WTC11 (cell line): ENCODE data around the gene TRAP1. TPM values are rescaled to one million over a fixed set of nuclear protein-coding genes. Genes with fewer than 3 reads are reported as not detected.

ENCODE experiments used
- ATAC-seq: fragments of 200-7000 bp; cut with Tn5 transposase; 2 replicates; pipeline ENCODE4 v1.10.0; 2021; ENCODE audit warnings: mild to moderate bottlenecking, moderate library complexity
- CTCF ChIA-PET: fragments of 300-600 bp; sonication (Branson Sonifier 250); formaldehyde crosslinking; loops from one replicate; lab custom pipeline; 2021; ENCODE audit warnings: antibody characterized with exemption; lab: Charles Lee
- POLR2A ChIA-PET: fragments of 350-600 bp; sonication (Branson Sonifier 250); formaldehyde crosslinking; loops from one replicate; lab custom pipeline; 2021; ENCODE audit warnings: antibody characterized with exemption; lab: Charles Lee
- DNase-seq: peaks from one replicate; pipeline ENCODE4 v3.0.0; 2021; ENCODE audit warnings: low spot score
- H3K27ac Mint-ChIP-seq: 2 replicates; pipeline ENCODE4 v1.8.0; 2021; ENCODE audit warnings: mixed read lengths
- H3K27me3 Mint-ChIP-seq: 2 replicates; pipeline ENCODE4 v1.8.0; 2021; ENCODE audit warnings: low read depth, mild to moderate bottlenecking, moderate library complexity, mixed read lengths
- H3K36me3 Mint-ChIP-seq: 2 replicates; pipeline ENCODE4 v1.8.0; 2021; ENCODE audit warnings: mixed read lengths
- H3K4me1 Mint-ChIP-seq: 2 replicates; pipeline ENCODE4 v1.8.0; 2022; ENCODE audit warnings: mixed read lengths
- H3K4me3 Mint-ChIP-seq: 2 replicates; pipeline ENCODE4 v1.8.0; 2021; ENCODE audit warnings: mild to moderate bottlenecking, moderate library complexity, mixed read lengths
- H3K9me3 Mint-ChIP-seq: 2 replicates; pipeline ENCODE4 v1.8.0; 2021; ENCODE audit warnings: mixed read lengths
- ATF6 ChIP-seq: sonication (generic); formaldehyde crosslinking; IDR thresholded peaks from 2 replicates; pipeline ENCODE4 v1.8.1; 2023; ENCODE audit warnings: mild to moderate bottlenecking, missing genetic modification reagents
- ELF4 ChIP-seq: sonication (generic); formaldehyde crosslinking; IDR thresholded peaks from 2 replicates; pipeline ENCODE4 v1.8.1; 2022; ENCODE audit warnings: low read depth, mild to moderate bottlenecking, moderate library complexity, missing genetic modification reagents
- EMX1 ChIP-seq: fragments of 250-450 bp; sonication (Bioruptor Pico); IDR thresholded peaks from 2 replicates; pipeline ENCODE4 v1.8.0; 2021; ENCODE audit warnings: mild to moderate bottlenecking
- FOXJ3 ChIP-seq: sonication (generic); formaldehyde crosslinking; IDR thresholded peaks from 2 replicates; pipeline ENCODE4 v1.9.0; 2021; ENCODE audit warnings: missing genetic modification reagents, mild to moderate bottlenecking, borderline replicate concordance
- GRHL2 ChIP-seq: fragments of 250-450 bp; sonication (Bioruptor Pico); IDR thresholded peaks from 2 replicates; pipeline ENCODE4 v1.8.0; 2022; ENCODE audit warnings: mild to moderate bottlenecking, moderate library complexity; ENCODE audit not compliant: insufficient replicate concordance, severe bottlenecking
- HMGXB4 ChIP-seq: sonication (generic); formaldehyde crosslinking; IDR thresholded peaks from 2 replicates; pipeline ENCODE4 v1.8.1; 2023; ENCODE audit warnings: mild to moderate bottlenecking, moderate library complexity, missing genetic modification reagents
- IRF1 ChIP-seq: sonication (generic); formaldehyde crosslinking; IDR thresholded peaks from 2 replicates; pipeline ENCODE4 v1.8.0; 2023; ENCODE audit warnings: missing genetic modification reagents
- IRF2 ChIP-seq: sonication (generic); formaldehyde crosslinking; IDR thresholded peaks from 2 replicates; pipeline ENCODE4 v1.8.0; 2022; ENCODE audit warnings: low read depth, missing genetic modification reagents, borderline replicate concordance
- KAT7 ChIP-seq: sonication (generic); formaldehyde crosslinking; IDR thresholded peaks from 2 replicates; pipeline ENCODE4 v1.8.1; 2023; ENCODE audit warnings: missing genetic modification reagents, mild to moderate bottlenecking, borderline replicate concordance
- NR2C2 ChIP-seq: sonication (generic); formaldehyde crosslinking; IDR thresholded peaks from 2 replicates; pipeline ENCODE4 v1.8.0; 2022; ENCODE audit warnings: mild to moderate bottlenecking, missing genetic modification reagents
- RORB ChIP-seq: fragments of 250-450 bp; sonication (Bioruptor Pico); IDR thresholded peaks from 2 replicates; pipeline ENCODE4 v1.9.0; 2021; ENCODE audit warnings: mild to moderate bottlenecking
- STAT6 ChIP-seq: sonication (generic); formaldehyde crosslinking; conservative IDR thresholded peaks from 2 replicates; pipeline ENCODE4 v1.8.1; 2023; ENCODE audit warnings: mild to moderate bottlenecking, low read depth, missing genetic modification reagents, moderate library complexity
- TEAD1 ChIP-seq: sonication (generic); formaldehyde crosslinking; IDR thresholded peaks from 2 replicates; pipeline ENCODE4 v1.8.0; 2022; ENCODE audit warnings: mild to moderate bottlenecking, missing genetic modification reagents
- ZMAT4 ChIP-seq: fragments of 250-450 bp; sonication (Bioruptor Pico); IDR thresholded peaks from 2 replicates; pipeline ENCODE4 v1.9.0; 2021; ENCODE audit warnings: mild to moderate bottlenecking
- ZNF121 ChIP-seq: sonication (generic); formaldehyde crosslinking; IDR thresholded peaks from 2 replicates; pipeline ENCODE4 v1.8.0; 2023; ENCODE audit warnings: missing genetic modification reagents
- ZNF425 ChIP-seq: fragments of 250-450 bp; sonication (Bioruptor Pico); conservative IDR thresholded peaks from 2 replicates; pipeline ENCODE4 v1.9.0; 2021; ENCODE audit warnings: mild to moderate bottlenecking
- total RNA-seq: library from RNA; stranded (reverse); gene quantifications from 3 replicates; pipeline ENCODE4 v1.2.3, GENCODE V29; 2021
- TF ChIP-seq, protein P1 (sequence below): sonication (generic); formaldehyde crosslinking; IDR thresholded peaks from 2 replicates; pipeline ENCODE4 v1.8.1; 2023; ENCODE audit warnings: mild to moderate bottlenecking, missing genetic modification reagents, moderate library complexity
- TF ChIP-seq, protein P2 (sequence below): sonication (generic); formaldehyde crosslinking; IDR thresholded peaks from 2 replicates; pipeline ENCODE4 v1.8.0; 2022; ENCODE audit warnings: missing genetic modification reagents
- TF ChIP-seq, protein P3 (sequence below): sonication (generic); formaldehyde crosslinking; IDR thresholded peaks from 2 replicates; pipeline ENCODE4 v1.8.0; 2022; ENCODE audit warnings: mild to moderate bottlenecking, missing genetic modification reagents

The TRAP1 gene
- total RNA-seq, 1 experiment from 2014 or later, result 285 TPM

- Mint-ChIP-seq H3K27me3 (no peaks in the 10 kb centered on the region; the same call in 1 of the 2 replicates), H3K4me1 (peaks cover 2% of the 10 kb centered on the region; the same call in 1 of the 2 replicates), H3K9me3 (peaks cover 5% of the 10 kb centered on the region), H3K4me3 (no peak overlapping the region), H3K36me3 (peaks cover 83% of the 10 kb centered on the region), H3K27ac (peak overlapping the region; percentile 72)
- no peak for TF ChIP-seq ZNF121
- TF ChIP-seq, protein P1, sequence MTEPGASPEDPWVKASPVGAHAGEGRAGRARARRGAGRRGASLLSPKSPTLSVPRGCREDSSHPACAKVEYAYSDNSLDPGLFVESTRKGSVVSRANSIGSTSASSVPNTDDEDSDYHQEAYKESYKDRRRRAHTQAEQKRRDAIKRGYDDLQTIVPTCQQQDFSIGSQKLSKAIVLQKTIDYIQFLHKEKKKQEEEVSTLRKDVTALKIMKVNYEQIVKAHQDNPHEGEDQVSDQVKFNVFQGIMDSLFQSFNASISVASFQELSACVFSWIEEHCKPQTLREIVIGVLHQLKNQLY (CRISPR knock-in tag), result no peak
- TF ChIP-seq RORB, result no peak
- no peak for TF ChIP-seq GRHL2 (CRISPR knock-in tag)
- TF ChIP-seq NR2C2 (CRISPR knock-in tag), result no peak
- no peak for TF ChIP-seq IRF1 (CRISPR knock-in tag)
- no peak for TF ChIP-seq ZMAT4
- TF ChIP-seq HMGXB4 (CRISPR knock-in tag), result no peak
- TF ChIP-seq KAT7 (CRISPR knock-in tag), result no peak
- no peak for TF ChIP-seq ATF6 (CRISPR knock-in tag)
- TF ChIP-seq ZNF425, result no peak
- no peak for TF ChIP-seq ELF4 (CRISPR knock-in tag)
- TF ChIP-seq STAT6 (CRISPR knock-in tag), result no peak
- TF ChIP-seq EMX1 (CRISPR knock-in tag), result no peak
- peak; percentile 66 for ATAC-seq
- ChIA-PET CTCF (no interaction called here), POLR2A (no interaction called here)
- no peak for DNase-seq
Measured at GRCh38 chr16:3737181-3737580, 19.9 kb upstream of the TRAP1 start.

GRCh38 chr16:3736116-3736515, 18.8 kb upstream of the TRAP1 start:
- H3K4me1 Mint-ChIP-seq, result peaks cover 2% of the 10 kb centered on the region; the same call in 1 of the 2 replicates
- peaks cover 5% of the 10 kb centered on the region for H3K9me3 Mint-ChIP-seq
- CTCF ChIA-PET, result no interaction called here
- no peak overlapping the region for H3K4me3 Mint-ChIP-seq
- no peaks in the 10 kb centered on the region; the same call in 1 of the 2 replicates for H3K27me3 Mint-ChIP-seq
- peaks cover 91% of the 10 kb centered on the region for H3K36me3 Mint-ChIP-seq
- TF ChIP-seq FOXJ3, result no peak
- no peak for TF ChIP-seq TEAD1 (CRISPR knock-in tag)
- TF ChIP-seq GRHL2 (CRISPR knock-in tag), result no peak
- TF ChIP-seq, protein P2, sequence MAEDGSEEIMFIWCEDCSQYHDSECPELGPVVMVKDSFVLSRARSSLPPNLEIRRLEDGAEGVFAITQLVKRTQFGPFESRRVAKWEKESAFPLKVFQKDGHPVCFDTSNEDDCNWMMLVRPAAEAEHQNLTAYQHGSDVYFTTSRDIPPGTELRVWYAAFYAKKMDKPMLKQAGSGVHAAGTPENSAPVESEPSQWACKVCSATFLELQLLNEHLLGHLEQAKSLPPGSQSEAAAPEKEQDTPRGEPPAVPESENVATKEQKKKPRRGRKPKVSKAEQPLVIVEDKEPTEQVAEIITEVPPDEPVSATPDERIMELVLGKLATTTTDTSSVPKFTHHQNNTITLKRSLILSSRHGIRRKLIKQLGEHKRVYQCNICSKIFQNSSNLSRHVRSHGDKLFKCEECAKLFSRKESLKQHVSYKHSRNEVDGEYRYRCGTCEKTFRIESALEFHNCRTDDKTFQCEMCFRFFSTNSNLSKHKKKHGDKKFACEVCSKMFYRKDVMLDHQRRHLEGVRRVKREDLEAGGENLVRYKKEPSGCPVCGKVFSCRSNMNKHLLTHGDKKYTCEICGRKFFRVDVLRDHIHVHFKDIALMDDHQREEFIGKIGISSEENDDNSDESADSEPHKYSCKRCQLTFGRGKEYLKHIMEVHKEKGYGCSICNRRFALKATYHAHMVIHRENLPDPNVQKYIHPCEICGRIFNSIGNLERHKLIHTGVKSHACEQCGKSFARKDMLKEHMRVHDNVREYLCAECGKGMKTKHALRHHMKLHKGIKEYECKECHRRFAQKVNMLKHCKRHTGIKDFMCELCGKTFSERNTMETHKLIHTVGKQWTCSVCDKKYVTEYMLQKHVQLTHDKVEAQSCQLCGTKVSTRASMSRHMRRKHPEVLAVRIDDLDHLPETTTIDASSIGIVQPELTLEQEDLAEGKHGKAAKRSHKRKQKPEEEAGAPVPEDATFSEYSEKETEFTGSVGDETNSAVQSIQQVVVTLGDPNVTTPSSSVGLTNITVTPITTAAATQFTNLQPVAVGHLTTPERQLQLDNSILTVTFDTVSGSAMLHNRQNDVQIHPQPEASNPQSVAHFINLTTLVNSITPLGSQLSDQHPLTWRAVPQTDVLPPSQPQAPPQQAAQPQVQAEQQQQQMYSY (CRISPR knock-in tag), result no peak
- TF ChIP-seq, protein P3, sequence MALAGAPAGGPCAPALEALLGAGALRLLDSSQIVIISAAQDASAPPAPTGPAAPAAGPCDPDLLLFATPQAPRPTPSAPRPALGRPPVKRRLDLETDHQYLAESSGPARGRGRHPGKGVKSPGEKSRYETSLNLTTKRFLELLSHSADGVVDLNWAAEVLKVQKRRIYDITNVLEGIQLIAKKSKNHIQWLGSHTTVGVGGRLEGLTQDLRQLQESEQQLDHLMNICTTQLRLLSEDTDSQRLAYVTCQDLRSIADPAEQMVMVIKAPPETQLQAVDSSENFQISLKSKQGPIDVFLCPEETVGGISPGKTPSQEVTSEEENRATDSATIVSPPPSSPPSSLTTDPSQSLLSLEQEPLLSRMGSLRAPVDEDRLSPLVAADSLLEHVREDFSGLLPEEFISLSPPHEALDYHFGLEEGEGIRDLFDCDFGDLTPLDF (CRISPR knock-in tag), result no peak
- TF ChIP-seq IRF2 (CRISPR knock-in tag), result no peak
- H3K27ac Mint-ChIP-seq, result 0 out of 2 replicates have a peak overlapping the region, but pooled peaks have one; percentile 74
- POLR2A ChIA-PET, result no interaction called here
- ATAC-seq (no peak), DNase-seq (no peak)
